Activated gamma-delta T cell treated with anti-CD3 and anti-CD28 coated beads, Interleukin-2, amount 50 U/mL, for 16 hours (primary cell): Measurements from ENCODE around the gene EPS8L1.
"Not testable (repeated sequence)": the region's sequence is repeated elsewhere in the genome, so short reads cannot be mapped to it uniquely, and the experiment has no call there.

Experiments used
- DNase-seq: peaks from one replicate; pipeline ENCODE4 v3.0.0-alpha.2; 2020; ENCODE audit warnings: low read depth

The EPS8L1 gene

GRCh38 chr19:55050749-55051532 lies 24.7 kb upstream of the EPS8L1 start:
- DNase-seq: no peak

- DNase-seq: no peak
These were observed 21.9 kb upstream of the EPS8L1 start for GRCh38 chr19:55053735-55054134.

DNA sequence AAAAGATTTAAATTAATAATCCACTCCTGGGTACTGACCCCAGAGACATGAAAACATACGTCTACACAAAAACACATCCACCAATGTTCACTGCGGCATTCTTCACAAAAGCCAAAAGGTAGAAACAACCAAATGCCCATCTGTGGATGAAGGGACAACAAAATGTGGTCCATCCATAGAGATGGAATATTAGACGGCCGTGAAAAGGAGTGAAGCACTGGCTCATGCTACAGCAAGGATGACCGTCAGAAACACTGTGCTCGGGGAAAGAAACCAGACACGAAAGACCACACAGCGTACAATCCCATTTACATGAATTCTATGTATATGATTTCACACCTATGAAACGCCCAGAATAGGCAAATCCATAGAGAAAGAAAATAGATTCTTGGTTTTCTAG lies 18.8 kb upstream of the EPS8L1 start:
- no peak for DNase-seq

- no peak for DNase-seq
These were observed 16.7 kb upstream of the EPS8L1 start for GRCh38 chr19:55058781-55059610.

- not testable (repeated sequence) for DNase-seq
These were observed 15.4 kb upstream of the EPS8L1 start for GRCh38 chr19:55060287-55060686.

DNA sequence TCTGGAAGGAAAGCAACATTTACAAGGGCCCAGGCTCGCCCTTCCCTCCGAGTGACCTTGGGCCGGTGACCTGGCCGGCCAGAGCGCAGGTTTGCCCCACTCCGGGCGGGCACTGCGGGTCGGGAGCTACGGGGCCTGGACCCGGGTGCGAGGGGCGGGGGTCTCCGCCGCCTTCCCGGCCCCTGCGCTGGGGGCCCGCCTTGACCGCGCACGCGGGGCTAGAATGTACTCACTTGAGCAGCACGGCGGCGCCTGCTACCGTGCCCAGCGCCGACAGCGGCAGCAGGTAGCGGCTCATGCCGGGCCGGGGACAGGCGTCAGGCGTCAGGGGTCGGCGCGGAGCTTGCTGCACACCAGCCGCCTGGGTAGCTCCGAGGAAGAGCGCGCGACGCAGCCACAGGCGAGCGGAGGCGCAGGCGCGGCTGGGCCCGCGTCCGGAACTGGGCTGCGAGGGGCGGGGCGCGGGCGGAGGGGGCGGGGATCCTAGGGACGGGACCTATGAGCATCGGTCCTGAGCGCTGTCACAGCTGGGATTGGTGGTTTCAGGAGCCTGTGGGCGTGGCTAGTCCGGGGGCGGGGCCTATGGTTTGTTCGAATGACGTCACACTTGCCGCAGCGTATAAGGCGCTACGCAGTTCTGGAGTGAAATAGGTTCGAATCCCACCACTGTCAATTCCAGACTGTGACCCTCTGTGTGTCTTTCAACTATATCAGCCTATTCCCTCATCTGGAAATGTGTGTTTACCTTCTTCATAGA lies 12.8 kb upstream of the EPS8L1 start, which contains the start of gene RDH13:
Gene RDH13, minus strand, starts transcription at position 414 of the 757 bp plus-strand sequence. Its CDS starts 116 bp downstream, at position 298.
- peak; percentile 98 for DNase-seq

GRCh38 chr19:55063492-55063843 lies 12.2 kb upstream of the EPS8L1 start:
- DNase-seq: no peak

DNA sequence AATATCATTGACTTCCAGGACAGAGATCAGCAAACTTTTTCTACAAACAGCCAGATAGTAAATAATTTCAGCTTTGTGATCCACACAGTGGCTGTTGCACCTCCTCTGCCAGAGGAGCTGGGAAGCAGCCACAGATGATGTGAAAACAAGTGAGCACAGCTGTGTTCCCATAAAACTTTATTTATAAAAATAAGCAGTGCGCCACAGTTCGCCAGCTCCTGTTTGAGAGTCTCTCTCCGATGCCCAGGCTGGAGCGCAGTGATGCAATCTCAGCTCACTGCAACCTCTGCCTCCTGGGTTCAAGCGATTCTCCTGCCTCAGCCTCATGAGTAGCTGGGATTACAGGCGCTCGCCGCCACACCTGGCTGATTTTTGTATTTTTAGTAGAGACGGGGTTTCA lies 10.2 kb upstream of the EPS8L1 start:
- not testable (repeated sequence) for DNase-seq

GRCh38 chr19:55066107-55066709 lies 9.5 kb upstream of the EPS8L1 start:
- no peak for DNase-seq

DNA sequence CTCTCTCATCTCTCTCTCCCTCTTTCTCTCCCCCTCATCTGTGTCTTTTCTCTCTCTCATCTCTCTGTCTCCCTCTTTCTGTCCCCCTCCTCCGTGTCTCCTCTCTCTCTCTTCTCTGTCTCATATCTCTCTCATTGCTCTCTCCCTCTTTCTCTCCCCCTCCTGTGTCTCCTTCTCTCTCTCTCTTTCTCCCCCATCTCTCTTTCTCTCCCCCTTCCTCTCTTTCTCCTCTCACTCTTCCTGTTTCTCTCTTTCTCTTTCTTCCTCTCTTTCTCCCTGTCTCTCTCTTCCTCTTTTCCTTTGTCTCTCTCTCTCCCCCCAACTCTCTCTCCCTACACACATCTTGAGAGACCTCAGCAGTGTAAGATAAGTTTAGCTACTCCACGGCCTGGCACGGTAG lies 7.8 kb upstream of the EPS8L1 start:
- DNase-seq: no peak

- no peak for DNase-seq
These were observed 6.5 kb upstream of the EPS8L1 start for GRCh38 chr19:55068950-55069864.

DNA sequence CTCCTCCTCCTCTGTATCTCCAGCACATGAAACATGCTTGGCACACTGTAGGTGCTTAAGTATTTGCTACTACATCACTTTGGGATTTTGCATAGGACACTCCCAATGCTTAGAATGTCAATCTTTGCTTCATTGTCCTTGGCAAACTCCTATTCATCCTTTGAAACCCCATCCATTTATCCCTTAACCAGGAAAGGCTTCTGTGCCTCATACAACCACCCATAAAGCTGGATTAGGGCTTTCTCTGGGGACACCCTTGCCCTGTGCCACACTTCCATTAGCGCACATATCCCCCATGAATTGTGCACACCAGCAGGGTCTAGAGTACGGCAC lies 5.8 kb upstream of the EPS8L1 start:
- DNase-seq: no peak

GRCh38 chr19:55070466-55071128 lies 5.1 kb upstream of the EPS8L1 start:
- DNase-seq: no peak

- no peak for DNase-seq
These were observed 4.6 kb upstream of the EPS8L1 start for GRCh38 chr19:55071129-55071502.

- DNase-seq: no peak
These were observed 3.8 kb upstream of the EPS8L1 start for GRCh38 chr19:55071913-55072312.

DNA sequence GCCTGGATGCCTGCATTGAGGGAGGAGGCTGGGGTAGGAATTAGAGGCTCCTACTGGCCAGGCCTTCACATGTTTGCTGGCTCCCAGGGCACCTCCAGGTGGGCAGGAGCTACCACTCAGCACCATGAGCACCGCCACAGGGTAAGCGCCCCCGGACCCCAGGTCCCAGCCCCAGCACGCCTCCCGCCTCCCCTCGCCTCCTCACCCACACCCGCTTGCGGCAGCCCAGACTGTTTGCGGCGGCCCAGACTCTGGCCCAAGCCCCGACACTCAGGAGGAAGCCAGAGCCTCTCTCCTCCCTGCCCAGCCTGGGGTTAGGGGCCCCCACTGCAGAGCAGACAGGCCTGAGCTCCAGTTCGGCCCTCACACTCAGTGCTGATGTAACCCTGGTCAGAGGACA lies 652 bp downstream of the EPS8L1 start:
- no peak for DNase-seq

GRCh38 chr19:55077106-55077505 lies 1.4 kb downstream of the EPS8L1 start:
- no peak for DNase-seq

DNA sequence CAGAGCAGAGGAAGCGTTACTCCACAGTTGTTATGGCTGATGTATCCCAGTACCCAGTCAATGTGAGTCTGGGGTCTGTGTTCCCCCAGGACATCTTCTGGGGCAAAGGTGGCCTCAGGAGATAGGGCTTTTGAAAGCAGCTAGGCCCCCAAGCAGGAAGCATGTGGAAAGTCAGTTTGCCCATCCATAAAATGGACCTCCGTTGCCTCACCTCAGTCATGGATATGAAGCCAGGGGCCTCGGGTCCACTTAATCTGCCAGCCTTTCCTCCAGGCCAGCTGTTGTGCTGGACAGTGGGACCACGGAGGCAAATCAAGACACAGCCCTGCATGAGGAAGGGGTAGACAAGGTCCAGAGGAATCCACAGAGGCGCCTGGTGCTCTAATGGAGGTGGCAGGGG lies 3.3 kb downstream of the EPS8L1 start:
- no peak for DNase-seq

DNA sequence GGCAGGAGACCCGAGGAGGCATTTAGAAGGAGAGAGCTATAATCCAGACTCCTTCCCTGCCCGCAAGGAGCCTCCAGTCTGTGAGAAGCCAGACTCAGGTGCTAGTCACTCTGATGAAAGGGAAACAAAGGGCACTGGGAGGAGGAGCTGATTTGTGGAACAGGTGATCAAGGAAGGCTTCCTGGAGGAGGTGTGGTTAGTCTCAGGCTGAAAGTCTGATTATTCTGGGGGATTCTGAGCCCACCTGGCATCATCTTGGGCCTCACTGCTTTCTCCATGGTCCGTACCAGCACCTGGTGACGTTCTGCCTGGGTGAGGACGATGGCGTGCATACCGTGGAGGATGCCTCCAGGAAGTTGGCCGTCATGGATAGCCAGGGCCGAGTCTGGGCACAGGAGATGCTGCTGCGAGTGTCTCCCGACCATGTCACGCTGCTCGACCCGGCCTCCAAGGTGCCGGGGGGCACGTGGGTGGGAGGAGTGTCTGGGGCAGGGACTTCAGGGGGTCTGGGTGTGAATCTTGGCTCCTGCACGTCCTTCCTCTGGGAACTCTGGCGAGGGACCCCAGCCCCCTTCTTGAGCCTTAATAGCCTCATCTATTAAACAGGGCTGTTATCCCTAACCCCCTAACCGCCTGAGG lies 3.9 kb downstream of the EPS8L1 start:
- DNase-seq: no peak
